Measurements from ENCODE around the gene CALR. TPM values are rescaled to one million over a fixed set of nuclear protein-coding genes. Genes with fewer than 3 reads are reported as not detected.

Gene CALR
- total RNA-seq (2022; extraction: Qiagen RNA extraction; ENCODE audit: low read depth), result 516 to 561 TPM (median 539 TPM) in 5 replicates

DNA sequence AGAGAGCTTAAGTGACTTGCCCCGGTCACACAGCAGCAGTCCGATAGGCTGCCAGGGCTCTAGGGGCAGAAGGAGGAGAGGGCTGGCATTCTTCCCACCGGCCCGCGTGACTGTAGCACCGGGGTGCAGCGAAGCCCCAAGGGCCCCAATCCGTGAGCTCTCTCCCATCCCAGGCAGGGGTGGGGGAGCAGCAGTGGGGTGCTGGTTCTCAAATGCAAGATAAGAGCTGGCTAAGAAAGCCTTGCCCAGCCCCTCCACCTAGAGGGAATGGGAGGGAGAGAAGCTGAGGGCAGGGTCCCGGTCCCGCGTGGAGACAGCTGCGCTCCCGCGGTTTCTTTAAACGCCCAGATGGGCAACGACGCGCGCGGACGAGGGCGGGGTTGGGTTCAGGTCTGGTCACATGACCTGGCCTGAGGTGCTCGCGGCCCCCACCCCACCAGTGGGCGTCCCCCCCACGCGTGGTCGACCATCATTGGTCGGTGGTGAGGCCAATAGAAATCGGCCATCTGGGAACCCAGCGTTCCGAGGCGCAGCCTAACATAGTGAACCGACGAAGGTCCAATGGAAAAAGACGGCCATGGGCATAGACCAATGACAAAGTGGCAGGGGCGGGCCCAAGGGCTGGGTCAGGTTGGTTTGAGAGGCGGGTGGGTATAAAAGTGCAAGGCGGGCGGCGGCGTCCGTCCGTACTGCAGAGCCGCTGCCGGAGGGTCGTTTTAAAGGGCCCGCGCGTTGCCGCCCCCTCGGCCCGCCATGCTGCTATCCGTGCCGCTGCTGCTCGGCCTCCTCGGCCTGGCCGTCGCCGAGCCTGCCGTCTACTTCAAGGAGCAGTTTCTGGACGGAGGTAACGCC, at the start of gene CALR:
CALR (plus strand) TSS at position 683 of the 852 bp plus-strand sequence; CDS start at position 754, 71 bp downstream.

GRCh38 chr19:12890787-12891552, 47.4 kb upstream of the CALR start, which contains the start of gene GCDH:
TSS of gene GCDH (plus strand) at chr19:12891160. CDS start at chr19:12891305, 145 bp downstream.

GRCh38 chr19:12933287-12934072, 4.9 kb upstream of the CALR start, which contains the start of gene FARSA:
TSS of gene FARSA (minus strand) at chr19:12933711. CDS start at chr19:12933696, 15 bp downstream.

DNA sequence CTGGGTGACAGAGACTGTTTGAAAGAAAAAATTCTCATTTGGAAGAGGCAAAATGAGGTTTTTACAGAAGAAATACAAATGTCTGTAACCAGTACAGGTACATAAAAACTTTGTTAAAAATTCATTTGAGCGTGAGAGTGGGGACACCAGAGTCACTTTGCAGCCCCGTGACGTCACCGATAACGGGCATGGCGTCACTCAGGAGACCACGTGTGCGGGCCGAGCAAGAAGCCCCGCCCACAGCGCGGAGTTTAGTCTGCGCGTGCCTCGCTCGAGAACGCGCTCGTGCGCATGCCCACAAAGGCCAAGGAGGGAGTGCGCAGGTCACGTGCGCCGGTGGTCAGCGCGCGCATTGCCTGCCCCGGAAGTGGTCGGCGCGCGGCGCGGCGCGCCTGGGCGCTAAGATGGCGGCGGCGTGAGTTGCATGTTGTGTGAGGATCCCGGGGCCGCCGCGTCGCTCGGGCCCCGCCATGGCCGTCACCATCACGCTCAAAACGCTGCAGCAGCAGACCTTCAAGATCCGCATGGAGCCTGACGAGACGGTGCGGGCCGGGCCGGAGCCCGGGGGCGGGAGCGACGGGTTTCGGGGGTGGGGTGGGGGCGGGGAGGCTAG, 7.2 kb downstream of the CALR start, which contains the start of gene RAD23A:
RAD23A (plus strand) TSS at position 384 of the 613 bp plus-strand sequence; CDS start at position 471, 87 bp downstream.

DNA sequence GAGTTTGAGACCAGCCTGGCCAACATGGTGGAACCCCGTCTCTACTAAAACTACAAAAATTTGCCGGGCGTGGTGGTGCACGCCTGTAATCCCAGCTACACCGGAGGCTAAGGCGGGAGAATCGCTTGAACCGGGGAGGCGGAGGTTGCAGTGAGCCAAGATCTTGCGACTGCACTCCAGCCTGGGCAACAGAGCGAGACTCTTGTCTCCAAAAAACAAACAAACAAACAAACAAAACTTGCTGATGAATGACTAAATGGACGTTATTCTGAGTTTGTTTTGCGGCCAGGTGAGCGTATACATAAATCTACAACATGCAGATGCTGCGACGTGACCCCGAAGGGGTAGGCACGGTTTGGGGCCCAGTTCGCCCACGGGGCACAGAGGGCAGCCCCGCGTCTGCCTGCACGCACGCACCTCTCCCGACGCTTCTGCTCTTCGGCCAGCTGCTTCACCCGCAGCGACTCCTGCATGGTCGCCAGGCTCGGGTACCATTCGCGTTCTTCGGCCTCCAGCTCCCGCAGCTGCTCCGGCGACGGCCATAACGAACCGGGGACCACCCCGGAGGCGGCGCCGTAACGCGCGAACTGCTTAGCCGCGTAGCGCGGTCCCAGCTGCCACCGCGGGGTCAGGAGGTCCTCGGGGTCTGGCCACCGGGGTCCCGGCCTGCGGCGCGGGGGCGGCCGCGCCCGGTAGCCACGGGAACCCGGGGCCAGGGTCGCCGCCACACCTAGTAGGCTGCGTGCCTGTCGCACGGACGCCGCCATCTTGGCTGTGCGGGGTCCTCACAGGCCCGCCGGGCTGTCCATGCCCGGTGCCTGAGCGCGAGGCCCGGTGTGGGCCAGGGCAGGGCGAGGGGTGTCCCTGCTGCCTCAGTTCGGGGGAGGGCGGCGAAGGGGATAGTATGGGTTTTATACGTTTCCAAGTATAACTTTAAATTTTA, 18.3 kb downstream of the CALR start, which contains the start of gene GADD45GIP1:
GADD45GIP1 (minus strand) TSS at position 778 of the 943 bp plus-strand sequence; CDS start at position 767, 11 bp downstream.

GRCh38 chr19:12969292-12969988, 31.0 kb downstream of the CALR start, which contains the start of gene DAND5:
TSS of gene DAND5 (plus strand) at chr19:12969576. CDS start at chr19:12969661, 85 bp downstream.

Other genes starting within 250 kb of the CALR start
- 10.8 to 13.2 TPM (median 12.6 TPM) in 5 replicates for gene FBXW9, start 242.0 kb upstream of the CALR start, total RNA-seq (2022; extraction: Qiagen RNA extraction; ENCODE audit: low read depth)
- 29.7 to 36.8 TPM (median 36.6 TPM) in 5 replicates for gene TNPO2, start 214.7 kb upstream of the CALR start, total RNA-seq (2022; extraction: Qiagen RNA extraction; ENCODE audit: low read depth)
- gene TRIR, start 203.9 kb upstream of the CALR start, total RNA-seq (2022; extraction: Qiagen RNA extraction; ENCODE audit: low read depth), result 135 to 200 TPM (median 176 TPM) in 5 replicates
- 78.4 to 98.3 TPM (median 91.2 TPM) in 5 replicates for gene GET3, start 201.1 kb upstream of the CALR start, total RNA-seq (2022; extraction: Qiagen RNA extraction; ENCODE audit: low read depth)
- gene BEST2, start 186.8 kb upstream of the CALR start, total RNA-seq (2022; extraction: Qiagen RNA extraction; ENCODE audit: low read depth), result 0.06 TPM in 1 of 5 replicates, not detected in the others
- 7.2 to 12.1 TPM (median 10.4 TPM) in 5 replicates for gene HOOK2, start 163.1 kb upstream of the CALR start, total RNA-seq (2022; extraction: Qiagen RNA extraction; ENCODE audit: low read depth)
- 96.9 to 138 TPM (median 119 TPM) in 5 replicates for gene JUNB, start 147.1 kb upstream of the CALR start, total RNA-seq (2022; extraction: Qiagen RNA extraction; ENCODE audit: low read depth)
- 0.59 to 0.91 TPM (median 0.74 TPM) in 5 replicates for gene PRDX2, start 136.8 kb upstream of the CALR start, total RNA-seq (2022; extraction: Qiagen RNA extraction; ENCODE audit: low read depth)
- 0.90 to 13.2 TPM (median 10.8 TPM) in 5 replicates for gene THSD8, start 136.5 kb upstream of the CALR start, total RNA-seq (2022; extraction: Qiagen RNA extraction; ENCODE audit: low read depth)
- 37.4 to 49.2 TPM (median 44.4 TPM) in 5 replicates for gene RNASEH2A, start 132.0 kb upstream of the CALR start, total RNA-seq (2022; extraction: Qiagen RNA extraction; ENCODE audit: low read depth)
- 0.24 to 0.26 TPM in 2 of 5 replicates, not detected in the others for gene RTBDN, start 104.0 kb upstream of the CALR start, total RNA-seq (2022; extraction: Qiagen RNA extraction; ENCODE audit: low read depth)
- gene MAST1, start 100.1 kb upstream of the CALR start, total RNA-seq (2022; extraction: Qiagen RNA extraction; ENCODE audit: low read depth), result 1.9 to 2.9 TPM (median 2.2 TPM) in 5 replicates
- gene DNASE2, start 57.2 kb upstream of the CALR start, total RNA-seq (2022; extraction: Qiagen RNA extraction; ENCODE audit: low read depth), result 26.8 to 32.2 TPM (median 29.9 TPM) in 5 replicates
- 0.06 TPM in 1 of 5 replicates, not detected in the others for gene KLF1, start 51.4 kb upstream of the CALR start, total RNA-seq (2022; extraction: Qiagen RNA extraction; ENCODE audit: low read depth)
- 7.9 to 10.8 TPM (median 8.8 TPM) in 5 replicates for gene GCDH, start 47.4 kb upstream of the CALR start, total RNA-seq (2022; extraction: Qiagen RNA extraction; ENCODE audit: low read depth)
- 0.31 to 0.57 TPM (median 0.46 TPM) in 5 replicates for gene SYCE2, start 19.3 kb upstream of the CALR start, total RNA-seq (2022; extraction: Qiagen RNA extraction; ENCODE audit: low read depth)
- 68.3 to 85.5 TPM (median 73.0 TPM) in 5 replicates for gene FARSA, start 4.9 kb upstream of the CALR start, total RNA-seq (2022; extraction: Qiagen RNA extraction; ENCODE audit: low read depth)
- 71.4 to 85.6 TPM (median 80.8 TPM) in 5 replicates for gene RAD23A, start 7.3 kb downstream of the CALR start, total RNA-seq (2022; extraction: Qiagen RNA extraction; ENCODE audit: low read depth)
- gene GADD45GIP1, start 18.6 kb downstream of the CALR start, total RNA-seq (2022; extraction: Qiagen RNA extraction; ENCODE audit: low read depth), result 28.0 to 55.0 TPM (median 47.7 TPM) in 5 replicates
- gene DAND5, start 31.0 kb downstream of the CALR start, total RNA-seq (2022; extraction: Qiagen RNA extraction; ENCODE audit: low read depth), result 0.07 to 0.13 TPM (median 0.11 TPM) in 3 of 5 replicates, not detected in the others
- gene NFIX, start 56.9 kb downstream of the CALR start, total RNA-seq (2022; extraction: Qiagen RNA extraction; ENCODE audit: low read depth), result 4.0 to 5.8 TPM (median 4.2 TPM) in 5 replicates
- gene LYL1, start 164.2 kb downstream of the CALR start, total RNA-seq (2022; extraction: Qiagen RNA extraction; ENCODE audit: low read depth), result 0.45 to 0.92 TPM (median 0.72 TPM) in 5 replicates
- 37.9 to 47.9 TPM (median 39.5 TPM) in 5 replicates for gene TRMT1, start 178.1 kb downstream of the CALR start, total RNA-seq (2022; extraction: Qiagen RNA extraction; ENCODE audit: low read depth)
- 41.1 to 53.3 TPM (median 41.8 TPM) in 5 replicates for gene NACC1, start 179.7 kb downstream of the CALR start, total RNA-seq (2022; extraction: Qiagen RNA extraction; ENCODE audit: low read depth)
- 46.2 to 61.2 TPM (median 55.5 TPM) in 5 replicates for gene STX10, start 211.8 kb downstream of the CALR start, total RNA-seq (2022; extraction: Qiagen RNA extraction; ENCODE audit: low read depth)
- gene IER2, start 211.8 kb downstream of the CALR start, total RNA-seq (2022; extraction: Qiagen RNA extraction; ENCODE audit: low read depth), result 70.5 to 82.0 TPM (median 76.6 TPM) in 5 replicates